Adipose tissue (tissue), 3 donors: ENCODE data around the gene ZNF804B. TPM values are rescaled to one million over a fixed set of nuclear protein-coding genes. Genes with fewer than 3 reads are reported as not detected.

Source experiments
- H3K27ac ChIP-seq: one replicate; pipeline ENCODE4 v1.5.1; 2013; ENCODE audit warnings: low read depth, low read length
- WGBS, 3 donors: extraction: QIAGEN DNeasy Blood & Tissue Kit; methylation state at CpG; one replicate each; pipeline ENCODE4 v1.1.7; 2013; 5-methylcytosine and 5-hydroxymethylcytosine counted together
- polyA plus RNA-seq, 3 donors: library from polyadenylated mRNA; stranded (reverse); fragments of 200-250 nt; gene quantifications; one replicate each; pipeline ENCODE4 v1.2.3, GENCODE V29; 2013
- donor health status: healthy with polysubstance abuse.
- donor health status: Bipolar disorder and iron deficiency.
- donor health status: healthy.

The ZNF804B gene
- polyA plus RNA-seq, 3 donors, result not detected

GRCh38 chr7:88806280-88807037 is 47.0 kb downstream of the ZNF804B start:
- no peak overlapping the region for H3K27ac ChIP-seq
- 62 to 86% (median 74%) methylated on average over 2 of the region's 2 CpGs for WGBS, 3 donors

GRCh38 chr7:88818552-88818951 is 59.1 kb downstream of the ZNF804B start:
- no peak overlapping the region for H3K27ac ChIP-seq

- H3K27ac ChIP-seq, result no peak overlapping the region
- WGBS, 3 donors, result 76 to 80% (median 77%) methylated on average over 3 of the region's 3 CpGs
Observed at GRCh38 chr7:88826222-88826621, 66.7 kb downstream of the ZNF804B start.

GRCh38 chr7:88835147-88835728 is 75.7 kb downstream of the ZNF804B start:
- 29 to 38% (median 30%) methylated on average over 3 of the region's 3 CpGs for WGBS, 3 donors
- H3K27ac ChIP-seq, result no peak overlapping the region

- no peak overlapping the region for H3K27ac ChIP-seq
Observed at GRCh38 chr7:88842201-88842600, 82.7 kb downstream of the ZNF804B start.

- WGBS, 3 donors, result 68 to 92% (median 89%) methylated on average over 12 of the region's 12 CpGs
Observed at GRCh38 chr7:88845091-88845490, 85.6 kb downstream of the ZNF804B start.

GRCh38 chr7:88851220-88851619 is 91.7 kb downstream of the ZNF804B start:
- H3K27ac ChIP-seq, result no peak overlapping the region
- 86 to 97% (median 93%) methylated on average over 1 of the region's 1 CpG for WGBS, 3 donors

More at GRCh38 chr7:88845091-88845490, 85.6 kb downstream of the ZNF804B start:
- no peak overlapping the region for H3K27ac ChIP-seq

GRCh38 chr7:88859288-88859687 is 99.8 kb downstream of the ZNF804B start:
- no peak overlapping the region for H3K27ac ChIP-seq

- H3K27ac ChIP-seq, result no peak overlapping the region
- 64 to 73% (median 67%) methylated on average over 2 of the region's 2 CpGs for WGBS, 3 donors
Observed at GRCh38 chr7:88866265-88866863, 106.9 kb downstream of the ZNF804B start.

- WGBS, 3 donors, result 40 to 89% (median 87%) methylated on average over 2 of the region's 2 CpGs
Observed at GRCh38 chr7:88867158-88867557, 107.7 kb downstream of the ZNF804B start.

GRCh38 chr7:88868456-88868855 is 109.0 kb downstream of the ZNF804B start:
- WGBS, 3 donors, result 75 to 91% (median 82%) methylated on average over 1 of the region's 1 CpG
- H3K27ac ChIP-seq, result no peak overlapping the region

More at GRCh38 chr7:88867158-88867557, 107.7 kb downstream of the ZNF804B start:
- H3K27ac ChIP-seq, result no peak overlapping the region

GRCh38 chr7:88881136-88881535 is 121.6 kb downstream of the ZNF804B start:
- no peak overlapping the region for H3K27ac ChIP-seq

GRCh38 chr7:88885131-88885530 is 125.6 kb downstream of the ZNF804B start:
- no peak overlapping the region for H3K27ac ChIP-seq
- WGBS, 3 donors, result 26 to 75% (median 70%) methylated on average over 2 of the region's 2 CpGs

- no peak overlapping the region for H3K27ac ChIP-seq
- 46 to 70% (median 61%) methylated on average over 3 of the region's 3 CpGs for WGBS, 3 donors
Observed at GRCh38 chr7:88888684-88889083, 129.2 kb downstream of the ZNF804B start.

- H3K27ac ChIP-seq, result no peak overlapping the region
- 90 to 96% (median 91%) methylated on average over 2 of the region's 2 CpGs for WGBS, 3 donors
Observed at GRCh38 chr7:88910516-88910915, 151.0 kb downstream of the ZNF804B start.

GRCh38 chr7:88912852-88913251 is 153.4 kb downstream of the ZNF804B start:
- WGBS, 3 donors, result 41 to 90% (median 80%) methylated on average over 2 of the region's 2 CpGs

GRCh38 chr7:88915615-88916014 is 156.1 kb downstream of the ZNF804B start:
- H3K27ac ChIP-seq, result no peak overlapping the region

More at GRCh38 chr7:88912852-88913251, 153.4 kb downstream of the ZNF804B start:
- H3K27ac ChIP-seq, result no peak overlapping the region

GRCh38 chr7:88919478-88920131 is 160.1 kb downstream of the ZNF804B start:
- 64 to 71% (median 69%) methylated on average over 4 of the region's 4 CpGs for WGBS, 3 donors
- no peak overlapping the region for H3K27ac ChIP-seq

- H3K27ac ChIP-seq, result no peak overlapping the region
- 49 to 58% (median 57%) methylated on average over 2 of the region's 2 CpGs for WGBS, 3 donors
Observed at GRCh38 chr7:88922944-88923343, 163.4 kb downstream of the ZNF804B start.
